ENCODE measurements around the gene GABRD.

GABRD gene

GRCh38 chr1:2076826-2077225, 57.7 kb downstream of the GABRD start:
- DNase-seq (ENCODE audit: low read depth in 2 of 2) = no peak

DNA sequence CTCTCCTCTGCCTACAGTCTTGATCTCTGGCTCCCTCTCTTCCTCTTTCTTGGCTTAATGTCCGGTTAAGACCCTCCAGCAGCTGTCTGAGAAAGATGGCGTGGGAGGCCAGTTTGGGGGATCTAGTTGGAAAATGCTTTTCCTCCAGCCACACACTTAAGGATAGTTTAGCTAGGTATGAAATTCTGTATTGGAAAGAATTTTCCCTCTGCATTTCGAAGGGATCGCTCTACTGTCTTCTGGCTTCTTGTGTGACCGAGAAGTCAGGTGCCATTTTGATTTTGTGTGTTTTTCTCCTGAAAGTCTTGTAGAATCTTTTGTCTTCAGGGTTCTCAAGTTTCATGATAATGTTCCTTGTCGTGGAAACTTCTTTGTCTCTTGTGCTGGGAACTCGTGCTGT, 59.0 kb downstream of the GABRD start:
- no peak for DNase-seq (ENCODE audit: low read depth in 2 of 2)

DNA sequence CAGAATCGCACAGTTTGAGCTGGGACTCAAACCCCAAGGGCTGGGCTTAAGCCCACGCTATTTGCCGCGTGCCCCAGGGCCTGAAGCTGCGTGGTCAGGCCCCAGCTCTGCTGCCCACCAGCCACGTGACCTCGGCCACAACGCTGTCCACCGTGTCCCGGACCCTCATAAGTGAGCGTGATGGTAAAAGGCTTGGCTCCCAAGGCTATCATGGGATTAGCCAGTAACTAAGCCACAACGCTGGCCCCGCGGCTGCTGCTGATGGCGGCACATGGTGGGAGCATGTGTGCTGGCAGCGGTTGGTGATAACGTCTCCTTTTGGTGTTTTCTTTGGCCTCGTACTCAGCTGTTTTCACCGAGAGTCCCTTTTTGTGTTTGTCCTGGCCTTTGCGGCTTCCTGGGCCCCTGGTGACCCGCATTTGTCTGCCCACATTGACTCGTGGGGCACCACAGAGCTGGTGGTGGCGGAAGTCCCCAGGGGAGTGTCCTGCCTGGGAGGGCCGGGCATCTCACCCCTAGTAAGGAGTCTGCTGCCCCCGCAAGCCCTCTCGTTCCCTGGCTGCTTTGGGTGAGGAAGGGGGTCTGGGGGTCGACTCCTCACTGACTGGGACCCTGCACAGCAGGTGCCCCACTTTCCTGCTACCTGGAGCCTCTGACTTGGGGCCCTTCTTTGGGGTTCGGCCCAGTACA, 60.4 kb downstream of the GABRD start:
- DNase-seq (ENCODE audit: low read depth in 2 of 2) = no peak

- no peak for DNase-seq (ENCODE audit: low read depth in 2 of 2)
Measured at GRCh38 chr1:2080140-2080539, 61.0 kb downstream of the GABRD start.
